NCI-H446 treated with DMSO at 0.1 percent for 48 hours (cell line): ENCODE results near the gene SCAPER.
"Not testable (repeated sequence)": the region's sequence is repeated elsewhere in the genome, so short reads cannot be mapped to it uniquely, and the experiment has no call there.

Experiments used
- DNase-seq: peaks from one replicate; lab custom pipeline; 2025; lab: John Stamatoyannopoulos, UW

Gene SCAPER

GRCh38 chr15:76772776-76773175, 132.4 kb downstream of the SCAPER start:
- no peak for DNase-seq

DNA sequence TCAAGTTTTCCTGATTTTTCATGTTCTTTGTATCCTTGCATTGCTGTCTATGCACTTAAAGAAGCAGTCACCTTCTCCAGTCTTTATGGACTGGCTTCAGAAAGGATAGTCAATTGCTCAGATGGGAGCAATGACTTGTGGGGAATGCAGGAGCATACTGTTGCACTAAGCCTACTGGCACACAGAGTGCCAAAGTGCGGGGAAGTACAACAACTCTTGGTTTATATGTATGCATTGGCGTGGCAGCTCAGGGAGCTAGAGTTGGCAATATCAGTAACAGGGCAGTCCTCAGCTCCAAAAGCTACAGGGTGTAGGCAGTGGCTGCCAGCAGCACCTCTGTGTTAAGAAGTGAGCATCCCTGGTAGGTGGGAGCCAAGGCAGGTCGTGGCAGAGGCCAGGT, 141.1 kb downstream of the SCAPER start:
- DNase-seq: no peak

GRCh38 chr15:76763554-76763953, 141.6 kb downstream of the SCAPER start:
- DNase-seq: no peak

- no peak for DNase-seq
Observed at GRCh38 chr15:76756381-76756780, 148.8 kb downstream of the SCAPER start.

GRCh38 chr15:76753771-76754170, 151.4 kb downstream of the SCAPER start:
- no peak for DNase-seq

DNA sequence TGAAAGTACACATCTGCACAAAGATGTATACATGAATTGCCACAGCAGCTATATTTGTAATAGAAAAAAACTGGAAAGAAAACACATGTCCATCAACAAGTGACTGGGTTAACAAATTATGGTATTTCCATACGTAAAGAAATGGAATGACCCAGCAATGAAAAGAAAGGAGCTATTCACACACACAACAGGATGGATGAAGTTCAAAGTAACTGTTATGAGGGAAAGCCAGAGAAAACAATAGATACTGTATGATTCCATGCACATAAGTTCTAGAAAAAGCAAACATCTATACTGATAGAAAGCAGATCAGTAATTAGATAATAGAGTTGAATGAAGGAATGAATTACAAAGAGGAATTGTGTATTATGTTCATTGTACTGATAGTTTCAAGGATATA, 152.0 kb downstream of the SCAPER start:
- no peak for DNase-seq

DNA sequence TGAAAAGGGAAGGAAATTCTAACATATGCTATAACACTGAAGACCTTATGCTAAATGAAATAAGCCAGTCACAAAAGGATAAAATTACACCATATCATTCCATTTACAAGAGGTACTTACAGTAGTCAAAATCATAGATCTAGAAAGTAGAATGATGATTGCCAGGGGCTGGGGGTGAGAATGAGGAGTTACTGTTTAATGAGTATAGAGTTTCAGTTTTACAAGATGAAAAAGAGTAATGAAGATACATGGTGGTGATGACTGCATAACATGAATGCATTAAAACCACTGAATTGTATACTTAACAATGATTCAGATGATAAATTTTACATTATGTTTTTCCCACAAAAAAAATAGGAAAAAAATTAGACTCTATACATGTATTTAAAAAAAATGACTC, 152.6 kb downstream of the SCAPER start:
- no peak for DNase-seq

GRCh38 chr15:76737573-76737972, 167.6 kb downstream of the SCAPER start:
- no peak for DNase-seq

GRCh38 chr15:76732321-76732720, 172.8 kb downstream of the SCAPER start:
- DNase-seq: not testable (repeated sequence)

DNA sequence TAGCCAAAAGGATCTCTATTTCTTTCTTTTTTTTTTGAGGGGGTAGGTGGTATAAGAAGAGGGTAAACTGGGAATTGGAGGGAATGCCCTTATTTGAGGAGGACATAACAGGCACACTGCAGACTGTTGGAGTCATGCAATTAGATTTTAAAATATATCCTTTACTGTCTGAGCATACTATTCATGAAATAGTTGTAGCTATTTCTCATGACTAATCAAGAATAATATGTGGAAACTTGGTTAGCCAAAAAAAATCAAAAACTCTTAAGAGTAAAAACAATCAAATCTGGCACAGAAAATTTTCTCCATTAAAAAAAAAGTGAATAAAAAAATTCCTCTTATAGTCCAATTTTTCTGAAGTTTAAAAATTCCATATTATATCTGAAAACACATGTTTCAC, 174.9 kb downstream of the SCAPER start:
- no peak for DNase-seq

DNA sequence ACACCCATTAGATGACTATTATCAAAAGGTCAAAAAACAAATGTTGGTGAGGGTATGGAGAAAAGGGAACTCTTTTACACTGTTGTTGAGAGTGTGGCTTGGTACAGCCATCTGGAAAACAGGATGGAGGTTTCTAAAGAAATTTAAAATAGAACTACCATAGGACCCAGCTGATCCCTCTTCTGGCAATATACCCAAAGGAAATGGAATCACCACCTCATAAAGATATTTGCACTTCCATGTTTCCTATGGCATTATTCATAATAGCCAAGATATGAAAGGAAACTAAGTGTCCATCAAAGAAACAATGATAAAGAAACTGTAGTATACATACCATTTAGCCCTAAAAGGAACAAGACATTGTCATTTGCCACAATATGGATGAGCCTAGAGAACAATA, 186.3 kb downstream of the SCAPER start:
- DNase-seq: no peak

DNA sequence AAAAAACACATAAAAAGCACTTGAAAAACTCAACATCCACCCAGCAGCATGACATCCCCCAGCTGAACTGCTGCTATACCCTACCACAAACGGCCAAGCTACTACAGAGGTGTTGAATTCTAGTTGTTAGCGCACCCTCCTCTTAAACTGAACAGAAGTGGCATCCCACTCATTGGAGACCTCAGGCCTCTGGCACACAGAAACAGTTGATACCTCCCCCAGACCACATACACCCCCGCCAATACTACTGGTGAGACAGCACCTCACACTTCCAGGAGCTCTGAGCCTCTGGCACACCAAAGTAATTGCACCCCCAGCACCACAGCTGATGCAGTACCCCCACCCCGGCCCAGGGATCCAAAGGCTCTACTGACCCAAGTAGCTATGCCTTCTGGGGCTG, 190.2 kb downstream of the SCAPER start:
- DNase-seq: no peak

DNA sequence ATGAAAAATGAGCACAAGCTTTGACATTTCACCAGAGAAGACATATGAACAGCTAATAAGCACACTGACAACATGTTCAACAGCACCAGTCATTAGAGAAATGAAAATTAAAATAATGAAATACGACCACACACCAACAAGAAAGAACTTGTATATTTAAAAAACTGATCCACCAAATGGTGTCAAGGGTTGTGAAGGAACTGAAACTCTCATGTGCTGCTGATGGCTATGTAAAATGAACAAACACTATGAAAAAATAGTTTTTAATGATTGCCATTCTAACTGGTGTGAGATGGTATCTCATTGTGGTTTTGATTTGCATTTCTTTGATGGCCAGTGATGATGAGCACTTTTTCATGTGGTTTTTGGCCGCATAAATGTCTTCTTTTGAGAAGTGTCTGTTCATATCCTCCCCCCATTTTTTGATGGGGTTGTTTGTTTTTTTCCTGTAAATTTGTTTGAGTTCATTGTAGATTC, 193.8 kb downstream of the SCAPER start:
- no peak for DNase-seq

- DNase-seq: not testable (repeated sequence)
Observed at GRCh38 chr15:76704032-76704431, 201.1 kb downstream of the SCAPER start.

GRCh38 chr15:76696840-76697239, 208.3 kb downstream of the SCAPER start:
- DNase-seq: no peak

DNA sequence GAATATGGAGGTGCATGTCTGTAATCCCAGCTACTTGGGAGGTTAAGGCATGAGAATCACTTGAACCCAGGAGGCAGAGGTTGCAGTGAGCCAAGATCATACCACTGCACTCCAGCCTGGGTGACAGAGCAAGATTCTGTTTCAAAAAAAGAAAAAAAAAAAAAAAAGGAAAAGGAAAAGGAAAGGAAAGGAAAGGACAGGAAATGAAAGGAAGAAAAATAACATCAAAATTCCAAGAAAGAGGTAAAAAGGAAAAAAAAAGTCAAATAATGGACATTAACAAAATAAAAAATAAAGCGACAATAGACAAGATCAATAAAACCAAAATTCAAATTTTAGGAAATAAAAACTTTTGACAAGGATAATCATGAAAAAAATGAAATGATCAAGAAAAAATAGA, 212.6 kb downstream of the SCAPER start:
- DNase-seq: not testable (repeated sequence)

GRCh38 chr15:76687592-76687991, 217.5 kb downstream of the SCAPER start:
- DNase-seq: not testable (repeated sequence)

- DNase-seq: no peak
Observed at GRCh38 chr15:76684002-76684401, 221.1 kb downstream of the SCAPER start.

DNA sequence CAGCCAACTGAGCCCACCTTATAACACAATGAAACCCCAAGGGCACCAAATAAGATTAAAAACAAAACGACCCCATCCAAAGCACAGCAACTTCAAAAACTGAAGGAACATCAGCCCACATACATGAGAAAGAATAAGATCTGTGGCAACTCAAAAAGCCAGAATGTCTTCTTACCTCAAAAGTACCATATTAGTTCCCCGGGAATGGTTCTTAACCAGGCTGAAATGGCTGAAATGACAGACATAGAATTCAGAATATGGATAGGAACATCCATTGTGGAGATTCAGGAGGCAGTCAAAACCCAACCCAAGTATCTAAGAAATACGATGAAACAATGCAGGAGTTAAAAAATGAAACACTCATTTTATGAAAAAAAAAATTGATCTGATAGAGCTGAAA, 222.3 kb downstream of the SCAPER start:
- no peak for DNase-seq

GRCh38 chr15:76682259-76682658, 222.9 kb downstream of the SCAPER start:
- no peak for DNase-seq

GRCh38 chr15:76678766-76679165, 226.4 kb downstream of the SCAPER start:
- no peak for DNase-seq

DNA sequence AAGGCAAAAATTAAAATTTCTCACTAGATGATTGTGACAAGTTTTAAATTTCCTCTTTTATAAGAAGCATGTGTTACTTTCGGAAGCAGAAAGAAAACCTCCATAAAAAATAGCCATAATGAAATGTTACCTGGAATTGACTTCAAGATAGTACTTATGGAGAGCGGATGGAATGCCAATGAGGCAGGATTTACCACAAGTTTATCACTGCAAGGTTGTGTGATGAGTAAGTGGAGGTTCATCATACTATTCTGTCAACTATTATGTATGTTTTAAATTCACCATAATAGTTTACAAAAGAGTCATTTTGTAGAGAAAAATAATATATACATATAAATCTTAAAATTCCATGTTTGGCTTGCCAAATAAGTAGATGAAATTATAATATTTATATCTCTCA, 230.3 kb downstream of the SCAPER start:
- DNase-seq: no peak

DNA sequence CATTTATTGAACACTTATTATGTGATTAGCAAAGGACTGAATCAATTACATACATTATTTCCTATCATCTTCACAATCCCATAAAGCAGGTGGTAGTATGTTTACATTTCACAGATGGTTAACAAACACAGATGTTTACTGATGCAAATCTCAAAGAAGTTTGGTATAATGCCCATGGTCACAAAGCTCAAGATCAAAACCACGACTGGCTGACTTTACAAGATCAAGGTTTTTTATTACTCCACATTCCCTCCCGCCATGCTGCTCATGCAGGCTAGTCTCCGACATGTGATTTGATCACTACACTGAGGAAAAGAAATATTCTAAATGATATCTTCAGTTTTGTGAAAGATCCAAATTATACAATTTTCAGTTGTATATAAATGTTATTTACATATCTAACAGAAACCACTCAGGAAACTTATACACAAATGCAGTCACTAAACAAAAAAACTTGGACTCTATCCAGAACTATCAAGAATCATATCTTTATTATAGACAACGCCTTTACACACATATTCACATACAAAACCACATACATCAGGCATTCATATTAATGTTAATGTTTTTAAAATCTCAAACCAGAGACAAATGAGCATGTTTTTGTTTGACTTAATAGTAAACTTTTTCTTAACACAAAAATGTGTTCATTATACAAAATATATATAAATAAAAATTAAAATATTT, 235.5 kb downstream of the SCAPER start:
- DNase-seq: no peak

- no peak for DNase-seq
Observed at GRCh38 chr15:76668900-76669299, 236.2 kb downstream of the SCAPER start.
